Neuronal stem cell (in vitro differentiated cells): ENCODE measurements around the gene GNAT2.
A peak's percentile ranks its signal among the peaks of the same experiment; 100 is the strongest.

Experiments used
- DNase-seq: peaks from one replicate; pipeline ENCODE4 v3.0.0-alpha.2; 2013; ENCODE audit warnings: low spot score
- H2AFZ ChIP-seq: one replicate; pipeline ENCODE4 v1.6.1; 2013; ENCODE audit warnings: mild to moderate bottlenecking, low read length, inconsistent platforms
- H2AK5ac ChIP-seq: 2 replicates; pipeline ENCODE4 v1.6.1; 2013; ENCODE audit warnings: low read depth, mild to moderate bottlenecking, inconsistent platforms, low read length, moderate library complexity, mixed read lengths
- H2BK120ac ChIP-seq: 2 replicates; pipeline ENCODE4 v1.6.1; 2013; ENCODE audit warnings: low read depth, mild to moderate bottlenecking, inconsistent platforms, low read length, moderate library complexity, mixed read lengths
- H2BK12ac ChIP-seq: one replicate; pipeline ENCODE4 v1.6.1; 2013; ENCODE audit warnings: low read length, inconsistent platforms
- H2BK15ac ChIP-seq: 2 replicates; pipeline ENCODE4 v1.6.1; 2013; ENCODE audit warnings: mild to moderate bottlenecking, low read length, inconsistent platforms, mixed read lengths
- H2BK5ac ChIP-seq: one replicate; pipeline ENCODE4 v1.6.1; 2013; ENCODE audit warnings: inconsistent platforms, mild to moderate bottlenecking, low read length, moderate library complexity
- H3K14ac ChIP-seq: one replicate; pipeline ENCODE4 v1.6.1; 2013; ENCODE audit warnings: low read length, inconsistent platforms
- H3K18ac ChIP-seq: 2 replicates; pipeline ENCODE4 v1.6.1; 2013; ENCODE audit warnings: low read length, inconsistent platforms
- H3K23ac ChIP-seq: 2 replicates; pipeline ENCODE4 v1.6.1; 2013; ENCODE audit warnings: low read depth, mild to moderate bottlenecking, mixed read lengths, low read length, inconsistent platforms; ENCODE audit not compliant: poor library complexity
- H3K27ac ChIP-seq: replicated peaks from 3 replicates; pipeline ENCODE4 v1.5.1; 2013; ENCODE audit warnings: low read length, inconsistent platforms
- H3K27me3 ChIP-seq, 3 experiments: 2 replicates each; pipeline ENCODE4 v1.6.1; 2013; ENCODE audit warnings: low read length in 3 of 3, mild to moderate bottlenecking in 2 of 3, inconsistent platforms in 1 of 3, low read depth in 1 of 3, mixed read lengths in 1 of 3, moderate library complexity in 1 of 3; ENCODE audit not compliant: control insufficient read depth in 3 of 3, insufficient read depth in 3 of 3
- H3K36me3 ChIP-seq, 2 donors: replicated peaks in 1 of 2; 2 replicates each; pipeline ENCODE4 v1.6.1; 2013; ENCODE audit warnings: low read length in 2 of 2; ENCODE audit not compliant: control insufficient read depth in 2 of 2, insufficient read depth in 2 of 2
- H3K4ac ChIP-seq: 2 replicates; pipeline ENCODE4 v1.6.1; 2013; ENCODE audit warnings: inconsistent platforms, mild to moderate bottlenecking, low read length, moderate library complexity
- H3K4me1 ChIP-seq, 2 donors: 1 replicate in 1 of 2; 2 replicates in 1 of 2; pipeline ENCODE4 v1.6.1; 2013; ENCODE audit warnings: low read length in 2 of 2, low read depth in 1 of 2; ENCODE audit not compliant: control insufficient read depth in 2 of 2, insufficient read depth in 1 of 2
- H3K4me2 ChIP-seq: one replicate; pipeline ENCODE4 v1.6.1; 2013; ENCODE audit warnings: mild to moderate bottlenecking, low read length, inconsistent platforms; ENCODE audit not compliant: insufficient read depth, poor library complexity, severe bottlenecking
- H3K4me3 ChIP-seq, 2 donors: 2 replicates each; pipeline ENCODE4 v1.5.1; 2013; ENCODE audit warnings: low read length in 2 of 2, mild to moderate bottlenecking in 2 of 2, inconsistent platforms in 1 of 2, moderate library complexity in 1 of 2
- H3K79me1 ChIP-seq: one replicate; pipeline ENCODE4 v1.6.1; 2013; ENCODE audit warnings: low read depth, mild to moderate bottlenecking, inconsistent platforms, low read length, moderate library complexity
- H3K9ac ChIP-seq: one replicate; pipeline ENCODE4 v1.6.1; 2013; ENCODE audit warnings: mild to moderate bottlenecking, low read depth, low read length, inconsistent platforms; ENCODE audit not compliant: poor library complexity
- H3K9me3 ChIP-seq, 2 donors: replicated peaks in 1 of 2; 2 replicates each; pipeline versions ENCODE3 to v1.6.1; 2013; ENCODE audit warnings: low read length in 2 of 2, mild to moderate bottlenecking in 2 of 2, inconsistent platforms in 1 of 2, low read depth in 1 of 2, mixed read lengths in 1 of 2, moderate library complexity in 1 of 2; ENCODE audit not compliant: control insufficient read depth in 2 of 2, insufficient read depth in 1 of 2
- H4K8ac ChIP-seq: one replicate; pipeline ENCODE4 v1.6.1; 2013; ENCODE audit warnings: low read depth, mild to moderate bottlenecking, inconsistent platforms, low read length, moderate library complexity
- H4K91ac ChIP-seq: one replicate; pipeline ENCODE4 v1.6.1; 2013; ENCODE audit warnings: low read length, low read depth, mild to moderate bottlenecking, inconsistent platforms; ENCODE audit not compliant: poor library complexity
- WGBS, 2 donors: extraction: QIAGEN DNeasy Blood & Tissue Kit; methylation state at CpG; one replicate each; pipeline ENCODE4 v1.1.7; 2013; ENCODE audit warnings: missing lambda C conversion rate in 2 of 2, mixed read lengths in 1 of 2; ENCODE audit not compliant: insufficient read length in 2 of 2, insufficient replicate concordance in 1 of 2; ENCODE audit errors: extremely low coverage in 2 of 2; 5-methylcytosine and 5-hydroxymethylcytosine counted together

GNAT2 gene

DNA sequence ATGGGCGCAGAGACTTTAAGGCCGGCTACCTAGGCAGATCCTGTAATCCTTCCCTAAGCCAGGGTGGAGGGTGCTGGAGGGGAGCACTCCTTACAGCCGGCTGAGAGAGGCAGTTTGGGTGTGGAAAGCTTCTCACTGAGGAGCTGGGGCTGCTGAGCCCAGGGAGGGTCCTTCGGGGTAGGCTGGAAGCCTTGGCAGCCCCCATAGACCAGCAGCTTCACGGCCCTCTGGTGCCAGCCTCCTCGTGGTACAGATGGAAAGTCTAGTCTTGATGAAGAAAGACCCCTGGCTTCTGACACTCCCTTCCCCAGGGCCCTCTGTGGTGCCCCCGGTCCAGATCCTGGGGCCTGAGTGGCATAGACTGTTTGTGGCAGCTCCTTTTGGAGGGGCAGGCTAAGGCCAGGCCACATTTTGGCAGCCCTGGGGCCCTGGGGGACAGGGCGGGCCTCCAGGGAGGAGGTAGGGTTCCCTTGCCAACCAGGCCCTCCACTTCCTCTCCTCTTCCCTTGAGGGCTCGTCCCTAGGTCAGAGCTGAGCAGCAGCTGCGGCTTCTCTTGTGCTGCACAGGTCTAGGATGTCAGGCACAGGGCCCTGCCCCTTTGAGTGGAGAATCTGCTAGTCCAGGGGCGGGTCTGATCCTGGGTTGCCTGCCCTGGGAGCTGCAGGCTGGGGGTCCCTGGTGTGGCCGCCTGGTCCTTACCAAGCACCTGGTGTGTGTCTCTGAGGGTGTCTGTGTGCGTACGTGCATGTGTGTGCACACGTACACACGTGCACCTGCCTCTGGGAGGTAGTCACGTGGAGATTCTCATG lies 5.0 kb upstream of the GNAT2 start:
- Histone ChIP-seq H2BK120ac (no peak overlapping the region), H4K8ac (no peak overlapping the region), H3K27ac (no peak overlapping the region), H3K9me3 (no peaks in the 10 kb centered on the region), H3K27me3 (no peaks in the 10 kb centered on the region), H2BK5ac (peak overlapping the region; percentile 62), H2BK15ac (no peak overlapping the region), H3K4me3 (no peak overlapping the region), H3K4me1 (peaks cover 10 to 26% of the 10 kb centered on the region in 2 donors), H2AFZ (no peak overlapping the region), H3K36me3 (peaks cover 25 to 44% of the 10 kb centered on the region in 2 donors), H2BK12ac (no peak overlapping the region), H3K18ac (no peak overlapping the region), H3K4ac (no peak overlapping the region), H3K23ac (peak overlapping the region; percentile 86), H3K4me2 (no peak overlapping the region), H3K9ac (no peak overlapping the region), H3K14ac (no peak overlapping the region), H2AK5ac (peak overlapping the region; percentile 28), H4K91ac (no peak overlapping the region), H3K79me1 (peaks cover 16% of the 10 kb centered on the region)
- WGBS, 2 donors: no CpG with 5 or more reads among the region's 17 CpGs
- DNase-seq: no peak

- H3K27ac ChIP-seq: no peak overlapping the region
- no peaks in the 10 kb centered on the region for H3K9me3 ChIP-seq
- no peak for DNase-seq
- no peak overlapping the region for H2AK5ac ChIP-seq
- no CpG with 5 or more reads among the region's 11 CpGs for WGBS, 2 donors
- no peak overlapping the region for H2BK12ac ChIP-seq
- no peak overlapping the region for H3K14ac ChIP-seq
- H3K18ac ChIP-seq: peak overlapping the region; percentile 30
- peak overlapping the region; percentile 62 for H2BK5ac ChIP-seq
- H3K4me1 ChIP-seq: peaks cover 15 to 33% of the 10 kb centered on the region in 2 donors
- H2BK15ac ChIP-seq: no peak overlapping the region
- H2AFZ ChIP-seq: no peak overlapping the region
- peak overlapping the region; percentile 10 for H3K9ac ChIP-seq
- H3K4ac ChIP-seq: no peak overlapping the region
- H3K36me3 ChIP-seq: peaks cover 18 to 36% of the 10 kb centered on the region in 2 donors
- H4K91ac ChIP-seq: no peak overlapping the region
- H3K4me2 ChIP-seq: no peak overlapping the region
- no peak overlapping the region for H2BK120ac ChIP-seq
- H4K8ac ChIP-seq: no peak overlapping the region
- H3K23ac ChIP-seq: peak overlapping the region; percentile 86
- H3K4me3 ChIP-seq: no peak overlapping the region
- no peaks in the 10 kb centered on the region for H3K27me3 ChIP-seq
- peaks cover 16% of the 10 kb centered on the region for H3K79me1 ChIP-seq
Measured at GRCh38 chr1:109623601-109624161, 4.3 kb upstream of the GNAT2 start.

DNA sequence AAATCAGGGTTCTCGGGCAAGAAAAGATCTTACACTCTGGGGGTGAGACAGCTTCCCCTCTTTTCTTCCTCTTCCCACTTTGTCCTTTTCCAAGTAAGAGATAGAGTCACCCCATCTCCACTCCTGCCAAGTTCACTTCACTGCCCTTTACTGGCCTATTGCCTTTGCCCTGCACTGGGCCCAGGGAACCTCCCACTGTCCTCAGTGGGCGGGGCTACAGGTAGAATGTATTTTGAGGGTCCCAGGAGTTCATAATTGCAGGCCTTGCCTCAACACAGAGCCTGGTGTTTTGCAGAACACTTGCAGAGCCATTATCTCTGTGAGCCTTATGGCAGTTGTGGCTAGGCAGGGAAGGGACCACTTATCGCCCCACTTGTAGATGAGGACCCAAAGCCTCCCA lies 3.5 kb upstream of the GNAT2 start:
- Histone ChIP-seq H3K4me2 (no peak overlapping the region), H3K9me3 (no peaks in the 10 kb centered on the region), H3K9ac (no peak overlapping the region), H2BK5ac (no peak overlapping the region), H2BK12ac (no peak overlapping the region), H3K14ac (no peak overlapping the region), H2AFZ (no peak overlapping the region), H3K4me3 (no peak overlapping the region), H3K79me1 (peaks cover 16% of the 10 kb centered on the region), H3K23ac (no peak overlapping the region), H3K18ac (no peak overlapping the region), H2BK15ac (no peak overlapping the region), H3K4me1 (peaks cover 15 to 36% of the 10 kb centered on the region in 2 donors), H3K36me3 (peaks cover 10 to 28% of the 10 kb centered on the region in 2 donors), H4K8ac (no peak overlapping the region), H3K27me3 (no peaks in the 10 kb centered on the region), H3K27ac (no peak overlapping the region), H2BK120ac (no peak overlapping the region), H3K4ac (no peak overlapping the region), H4K91ac (no peak overlapping the region), H2AK5ac (no peak overlapping the region)
- no CpG with 5 or more reads among the region's 3 CpGs for WGBS, 2 donors
- DNase-seq: no peak

DNA sequence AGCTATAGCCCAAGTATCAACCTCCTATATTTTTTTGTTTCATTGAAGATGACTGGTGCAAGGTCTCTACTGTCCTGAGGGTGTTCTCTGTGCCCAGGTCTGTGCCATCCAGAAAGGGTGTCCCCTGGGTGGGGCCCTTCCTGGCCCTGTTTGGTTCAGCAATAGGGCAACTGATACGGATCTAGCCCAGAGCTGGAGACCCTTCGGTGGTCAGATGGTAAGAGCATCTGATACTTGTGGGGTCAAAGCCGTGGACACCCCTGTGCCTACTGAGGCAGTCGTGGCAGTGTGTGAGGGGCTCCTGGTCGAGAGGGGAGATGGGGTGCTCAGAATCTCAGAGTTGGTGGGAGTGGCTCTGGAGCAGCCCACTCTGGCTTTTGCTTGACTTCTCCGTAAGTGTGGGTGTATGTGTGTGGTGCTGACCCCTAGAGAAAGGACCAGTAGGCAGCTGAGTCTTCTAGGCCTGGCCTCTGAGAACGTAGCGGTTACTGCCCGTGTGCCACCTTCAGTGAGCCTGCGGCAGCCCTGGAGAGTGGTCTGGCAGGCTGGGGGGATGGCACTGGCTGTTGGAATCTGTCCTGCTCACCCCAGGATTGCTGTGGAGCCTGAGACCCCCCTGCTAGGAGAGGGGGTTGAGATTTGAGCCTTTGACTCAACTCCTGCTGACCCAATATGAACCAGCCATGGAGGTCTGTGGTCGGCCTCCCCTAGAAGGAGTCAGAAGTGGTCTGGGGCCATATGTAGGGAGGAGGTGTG lies 2.9 kb upstream of the GNAT2 start:
- H3K9me3 ChIP-seq: no peaks in the 10 kb centered on the region
- H3K9ac ChIP-seq: no peak overlapping the region
- H4K91ac ChIP-seq: no peak overlapping the region
- no CpG with 5 or more reads among the region's 11 CpGs for WGBS, 2 donors
- H3K27ac ChIP-seq: no peak overlapping the region
- peak overlapping the region; percentile 20 for H2AK5ac ChIP-seq
- H3K18ac ChIP-seq: no peak overlapping the region
- peaks cover 5 to 23% of the 10 kb centered on the region in 2 donors for H3K36me3 ChIP-seq
- H3K14ac ChIP-seq: no peak overlapping the region
- no peaks in the 10 kb centered on the region for H3K27me3 ChIP-seq
- peak overlapping the region in 1 of 2 donors; percentile 82 for H3K4me3 ChIP-seq
- H2BK120ac ChIP-seq: no peak overlapping the region
- H2BK15ac ChIP-seq: no peak overlapping the region
- H4K8ac ChIP-seq: no peak overlapping the region
- H3K23ac ChIP-seq: no peak overlapping the region
- H2BK12ac ChIP-seq: no peak overlapping the region
- no peak overlapping the region for H2AFZ ChIP-seq
- no peak for DNase-seq
- H3K79me1 ChIP-seq: peaks cover 16% of the 10 kb centered on the region
- H2BK5ac ChIP-seq: no peak overlapping the region
- no peak overlapping the region for H3K4me2 ChIP-seq
- H3K4ac ChIP-seq: no peak overlapping the region
- peaks cover 17 to 42% of the 10 kb centered on the region in 2 donors for H3K4me1 ChIP-seq
